CD4-positive, alpha-beta T cell treated with Interleukin-21 for 1 hour (primary cell): ENCODE data around the gene RAB6B.
"Not testable (repeated sequence)": the region's sequence is repeated elsewhere in the genome, so short reads cannot be mapped to it uniquely, and the experiment has no call there.

Experiments used
- DNase-seq: peaks from one replicate; pipeline ENCODE4 v3.0.0-alpha.2; 2020

Gene RAB6B

DNA sequence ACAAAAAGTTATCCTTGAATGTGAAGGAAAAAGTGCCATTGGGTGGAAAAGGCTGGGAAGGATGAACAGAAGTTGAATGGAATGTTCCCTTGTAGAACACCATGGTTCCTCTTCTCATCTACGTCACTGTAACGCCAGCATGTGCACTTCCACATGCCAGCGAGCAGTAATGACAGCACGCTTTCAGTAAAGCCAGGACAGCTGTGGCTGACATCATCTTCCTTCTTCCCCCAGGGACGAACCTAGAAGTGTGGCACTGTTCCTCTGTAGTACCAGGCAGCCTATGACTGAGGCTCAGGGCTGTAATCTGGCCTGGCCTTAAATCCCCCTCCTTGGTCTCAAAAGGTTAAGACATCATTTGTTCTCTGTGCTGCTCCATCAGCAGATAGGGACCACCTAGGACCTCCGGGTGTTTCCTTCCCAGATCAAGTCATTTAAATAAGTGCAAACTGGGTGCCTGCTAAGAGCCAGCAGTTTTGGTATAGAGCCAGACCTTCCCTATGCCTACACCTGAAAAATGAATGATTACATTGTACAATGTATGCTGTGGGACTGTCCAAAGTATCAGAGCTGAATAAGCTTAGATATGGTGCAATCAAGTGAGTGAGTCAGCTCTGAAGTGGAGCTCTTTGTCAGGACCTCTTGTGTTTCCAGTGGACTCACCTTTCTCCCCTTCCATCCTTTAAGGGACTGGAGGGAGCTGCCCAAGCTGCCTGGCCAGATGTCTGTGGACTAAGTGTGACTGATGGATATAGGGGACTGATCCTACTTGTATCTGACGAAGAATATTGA lies 95.7 kb downstream of the RAB6B start:
- no peak for DNase-seq

DNA sequence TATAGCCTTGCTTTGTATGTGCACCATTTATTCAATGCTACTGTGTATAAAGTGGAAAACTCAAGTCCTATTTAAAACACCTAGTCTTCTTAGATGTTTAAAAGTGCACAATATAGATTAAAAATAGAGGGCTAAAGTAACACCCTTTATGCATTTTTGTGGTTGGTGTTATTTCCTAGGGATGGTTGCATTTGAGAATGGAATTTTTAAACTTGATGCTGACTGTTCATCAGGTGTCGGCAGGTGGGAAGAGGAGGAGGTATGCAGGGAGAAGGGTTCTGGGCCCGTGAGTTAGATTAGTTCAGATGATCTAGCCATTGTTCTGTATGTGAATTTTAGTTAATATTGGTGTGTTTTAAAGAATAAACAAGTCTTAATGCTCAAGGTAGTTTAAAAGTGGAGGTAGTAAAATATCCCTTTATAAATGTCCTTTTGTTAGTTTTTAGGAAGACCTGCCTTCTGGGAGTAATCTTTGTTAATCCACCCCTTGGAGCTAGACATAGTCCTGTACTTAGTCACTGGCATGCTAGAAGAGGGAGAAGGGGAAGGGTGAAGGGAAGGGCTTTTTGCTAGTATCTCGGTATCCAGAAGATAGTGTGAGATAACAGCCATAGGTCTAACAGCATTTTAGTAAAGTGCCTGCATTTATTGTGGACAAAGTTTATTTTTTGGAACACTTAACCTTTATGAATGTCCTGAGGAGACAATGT lies 98.1 kb downstream of the RAB6B start:
- DNase-seq, result no peak

- DNase-seq, result no peak
Observed at GRCh38 chr3:133792171-133792763, 103.4 kb downstream of the RAB6B start.

DNA sequence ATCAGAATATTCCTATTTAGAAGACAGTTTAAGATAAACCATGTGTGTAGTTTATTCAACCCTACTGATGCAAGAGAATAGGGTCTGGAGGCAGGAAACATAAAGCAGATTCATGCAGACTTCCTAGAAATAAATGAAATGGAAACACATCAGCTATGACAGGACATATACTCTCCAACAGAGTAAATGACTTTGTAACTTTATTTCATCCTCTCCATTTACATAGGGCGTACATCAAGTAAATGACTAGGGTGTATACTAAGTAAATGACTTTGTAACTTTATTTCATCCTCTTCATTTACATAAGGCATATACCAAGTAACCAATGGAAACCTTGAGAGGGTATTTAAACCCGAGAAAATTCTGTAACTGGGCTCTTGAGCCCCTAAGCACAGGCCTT lies 107.7 kb downstream of the RAB6B start:
- DNase-seq, result no peak

GRCh38 chr3:133783762-133784161 lies 111.9 kb downstream of the RAB6B start:
- DNase-seq, result no peak

- no peak for DNase-seq
Observed at GRCh38 chr3:133782454-133782853, 113.2 kb downstream of the RAB6B start.

- no peak for DNase-seq
Observed at GRCh38 chr3:133781570-133781969, 114.1 kb downstream of the RAB6B start.

GRCh38 chr3:133780756-133781155 lies 114.9 kb downstream of the RAB6B start:
- DNase-seq, result not testable (repeated sequence)

- no peak for DNase-seq
Observed at GRCh38 chr3:133779626-133780203, 116.0 kb downstream of the RAB6B start.

DNA sequence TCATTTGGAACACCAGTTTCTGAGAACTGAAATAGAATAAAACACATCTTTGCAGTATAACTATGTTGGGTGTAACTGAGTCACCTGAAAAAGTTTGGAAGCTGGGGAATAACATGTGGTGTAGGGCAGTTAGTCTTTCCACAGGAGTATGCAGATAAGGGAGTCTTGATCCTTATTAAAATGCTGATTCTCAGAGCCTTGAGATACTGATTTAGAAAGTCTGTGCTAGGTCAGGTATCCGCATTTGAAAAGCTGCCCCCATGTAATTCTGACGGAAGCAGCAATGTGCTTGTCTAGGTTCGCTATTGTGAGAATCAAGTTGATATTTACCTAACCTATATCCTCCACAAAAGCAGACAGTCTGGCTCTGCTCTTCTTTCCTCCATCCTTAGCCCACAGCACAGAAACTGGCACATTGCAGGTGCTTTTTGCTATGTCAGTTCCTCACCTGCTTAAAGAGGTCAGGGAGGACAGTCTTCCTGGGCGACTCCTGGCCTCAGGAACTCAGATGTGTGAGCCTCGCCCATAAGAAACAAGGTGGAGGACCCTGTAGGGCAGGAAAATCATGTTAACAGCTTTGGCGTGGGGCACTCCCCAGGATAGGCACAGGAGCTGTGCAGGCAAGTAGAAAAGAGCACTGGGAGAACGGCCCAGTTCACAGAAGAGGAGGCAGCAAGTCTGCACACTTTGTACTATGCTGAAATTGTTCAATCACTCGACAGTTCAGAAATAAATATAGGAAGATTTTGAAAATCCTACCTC lies 117.7 kb downstream of the RAB6B start:
- DNase-seq, result no peak

DNA sequence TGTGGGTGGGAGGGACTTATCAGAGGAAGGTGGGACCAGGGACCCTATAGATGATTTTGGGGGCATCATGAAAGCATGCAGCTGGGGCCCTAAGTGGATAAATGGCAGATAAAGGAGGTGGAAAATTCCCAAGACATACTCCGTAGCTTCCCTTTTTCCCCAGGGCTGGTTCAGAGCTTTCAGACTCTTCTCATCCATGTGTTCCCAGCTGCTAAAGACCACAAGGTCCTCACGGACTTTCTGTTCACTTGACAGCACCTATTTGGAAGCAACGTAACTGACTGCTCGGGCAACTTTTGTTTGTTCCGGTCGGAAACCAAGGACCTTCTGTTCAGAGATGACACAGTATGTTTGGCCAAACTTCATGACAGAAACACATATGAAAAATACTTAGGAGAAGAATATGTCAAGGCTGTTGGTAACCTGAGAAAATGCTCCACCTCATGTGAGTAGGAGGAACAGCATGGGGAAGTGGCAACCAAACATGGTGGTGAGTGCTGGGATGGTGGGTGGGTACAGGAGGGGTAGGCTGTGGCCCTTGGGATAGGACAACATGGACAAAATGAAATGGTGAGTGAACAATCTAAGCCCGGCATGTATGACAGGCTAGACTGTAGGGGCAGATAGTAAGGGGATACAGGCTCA lies 118.8 kb downstream of the RAB6B start:
- no peak for DNase-seq

- no peak for DNase-seq
Observed at GRCh38 chr3:133775835-133776234, 119.8 kb downstream of the RAB6B start.

DNA sequence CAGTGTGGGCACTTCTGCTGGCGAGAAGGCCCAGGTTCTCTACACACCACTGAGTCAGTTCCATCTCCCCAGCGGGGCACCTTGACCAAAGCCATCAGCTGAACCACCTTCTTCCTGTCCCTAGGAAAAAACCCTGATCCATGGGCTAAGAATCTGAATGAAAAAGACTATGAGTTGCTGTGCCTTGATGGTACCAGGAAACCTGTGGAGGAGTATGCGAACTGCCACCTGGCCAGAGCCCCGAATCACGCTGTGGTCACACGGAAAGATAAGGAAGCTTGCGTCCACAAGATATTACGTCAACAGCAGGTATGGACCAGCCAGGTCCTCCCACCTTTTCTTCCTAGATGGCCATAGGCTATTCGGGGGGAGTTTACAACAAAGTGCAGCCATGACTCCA lies 120.4 kb downstream of the RAB6B start:
- DNase-seq, result no peak
